H9 (cell line): ENCODE data around the gene SMU1. TPM values are rescaled to one million over a fixed set of nuclear protein-coding genes. Genes with fewer than 3 reads are reported as not detected.

Source experiments
- DNase-seq: peaks from one replicate; pipeline ENCODE4 v3.0.0-alpha.2; 2017
- H2AFZ ChIP-seq: one replicate; pipeline ENCODE4 v1.6.1; 2013; ENCODE audit warnings: mild to moderate bottlenecking, low read length, control low read depth, moderate library complexity
- H2AK5ac ChIP-seq: 2 replicates; pipeline ENCODE4 v1.6.1; 2013; ENCODE audit warnings: low read length, control low read depth, mixed read lengths; ENCODE audit not compliant: insufficient read length
- H2BK120ac ChIP-seq: one replicate; pipeline ENCODE4 v1.6.1; 2013; ENCODE audit warnings: low read depth, mild to moderate bottlenecking, low read length, control low read depth, inconsistent platforms; ENCODE audit not compliant: poor library complexity, severe bottlenecking
- H2BK12ac ChIP-seq: 2 replicates; pipeline ENCODE4 v1.6.1; 2013; ENCODE audit warnings: low read length, control low read depth, mixed read lengths, low read depth; ENCODE audit not compliant: insufficient read length
- H2BK15ac ChIP-seq: 2 replicates; pipeline ENCODE4 v1.6.1; 2013; ENCODE audit warnings: low read depth, low read length, control low read depth
- H2BK20ac ChIP-seq: one replicate; pipeline ENCODE4 v1.6.1; 2013; ENCODE audit warnings: low read depth, mild to moderate bottlenecking, low read length, control low read depth, inconsistent platforms; ENCODE audit not compliant: poor library complexity, severe bottlenecking
- H2BK5ac ChIP-seq: 2 replicates; pipeline ENCODE4 v1.6.1; 2013; ENCODE audit warnings: low read length, control low read depth, mixed read lengths; ENCODE audit not compliant: insufficient read length
- H3K14ac ChIP-seq: 2 replicates; pipeline ENCODE4 v1.6.1; 2013; ENCODE audit warnings: low read length, control low read depth; ENCODE audit not compliant: insufficient read depth
- H3K18ac ChIP-seq: 2 replicates; pipeline ENCODE4 v1.6.1; 2013; ENCODE audit warnings: low read depth, mild to moderate bottlenecking, mixed read lengths, low read length, control low read depth; ENCODE audit not compliant: insufficient read length
- H3K23ac ChIP-seq: 2 replicates; pipeline ENCODE4 v1.6.1; 2013; ENCODE audit warnings: low read length, control low read depth, mixed read lengths, low read depth; ENCODE audit not compliant: insufficient read length
- H3K23me2 ChIP-seq: 2 replicates; pipeline ENCODE4 v1.6.1; 2013; ENCODE audit warnings: low read depth, mild to moderate bottlenecking, mixed read lengths, low read length, control low read depth; ENCODE audit not compliant: insufficient read length, poor library complexity, severe bottlenecking
- H3K27ac ChIP-seq: 2 replicates; pipeline ENCODE4 v1.5.1; 2013; ENCODE audit warnings: low read length, control low read depth, mixed read lengths, low read depth; ENCODE audit not compliant: insufficient read length
- H3K27me3 ChIP-seq: 2 replicates; pipeline ENCODE4 v1.6.1; 2013; ENCODE audit warnings: low read length, control low read depth, inconsistent platforms; ENCODE audit not compliant: insufficient read depth
- H3K4ac ChIP-seq: 2 replicates; pipeline ENCODE4 v1.6.1; 2013; ENCODE audit warnings: low read depth, mild to moderate bottlenecking, control low read depth, inconsistent platforms, low read length, moderate library complexity
- H3K4me1 ChIP-seq: 2 replicates; pipeline ENCODE4 v1.6.1; 2013; ENCODE audit warnings: low read length, control low read depth, inconsistent platforms; ENCODE audit not compliant: insufficient read depth
- H3K4me2 ChIP-seq: 2 replicates; pipeline ENCODE4 v1.6.1; 2013; ENCODE audit warnings: low read length, control low read depth, mixed read lengths; ENCODE audit not compliant: insufficient read length, insufficient read depth
- H3K56ac ChIP-seq: 2 replicates; pipeline ENCODE4 v1.6.1; 2013; ENCODE audit warnings: low read depth, mild to moderate bottlenecking, mixed read lengths, low read length, control low read depth; ENCODE audit not compliant: insufficient read length
- H3K79me1 ChIP-seq: 2 replicates; pipeline ENCODE4 v1.6.1; 2013; ENCODE audit warnings: low read depth, mild to moderate bottlenecking, moderate library complexity, low read length, control low read depth, inconsistent platforms; ENCODE audit not compliant: insufficient read depth, poor library complexity, severe bottlenecking
- H3K79me2 ChIP-seq: 2 replicates; pipeline ENCODE4 v1.6.1; 2013; ENCODE audit warnings: low read length, control low read depth, inconsistent platforms; ENCODE audit not compliant: insufficient read depth
- H3K9ac ChIP-seq: 2 replicates; pipeline ENCODE4 v1.6.1; 2013; ENCODE audit warnings: low read length, control low read depth, mixed read lengths; ENCODE audit not compliant: insufficient read length; ENCODE audit errors: extremely low read depth
- H3K9me3 ChIP-seq: one replicate; pipeline ENCODE4 v1.6.1; 2013; ENCODE audit warnings: low read depth, low read length, inconsistent platforms; ENCODE audit not compliant: control insufficient read depth
- H3T11ph ChIP-seq: one replicate; pipeline ENCODE4 v1.6.1; 2013; ENCODE audit warnings: mild to moderate bottlenecking, low read length, control low read depth, inconsistent platforms
- H4K20me1 ChIP-seq: one replicate; pipeline ENCODE4 v1.6.1; 2013; ENCODE audit not compliant: control insufficient read depth, insufficient read length, insufficient read depth
- H4K5ac ChIP-seq: 2 replicates; pipeline ENCODE4 v1.6.1; 2013; ENCODE audit warnings: low read depth, mild to moderate bottlenecking, mixed read lengths, low read length, control low read depth; ENCODE audit not compliant: insufficient read length
- H4K8ac ChIP-seq: replicated peaks from 2 replicates; pipeline ENCODE4 v1.6.1; 2013; ENCODE audit warnings: low read length, control low read depth, mixed read lengths, low read depth; ENCODE audit not compliant: insufficient read length
- H4K91ac ChIP-seq: 2 replicates; pipeline ENCODE4 v1.6.1; 2013; ENCODE audit warnings: low read depth, mild to moderate bottlenecking, moderate library complexity, mixed read lengths, low read length, control low read depth; ENCODE audit not compliant: insufficient read length
- H3K27ac Mint-ChIP-seq, 3 experiments: 2 replicates in 2 of 3; 3 replicates in 1 of 3; pipeline ENCODE4 v1.8.0; 2020 to 2021; ENCODE audit warnings: mixed read lengths in 3 of 3, mild to moderate bottlenecking in 1 of 3, moderate library complexity in 1 of 3
- H3K27me3 Mint-ChIP-seq: 2 replicates; pipeline ENCODE4 v1.8.0; 2021; ENCODE audit warnings: low read depth, mild to moderate bottlenecking, moderate library complexity, mixed read lengths
- H3K36me3 Mint-ChIP-seq, 3 experiments: 2 replicates in 2 of 3; 3 replicates in 1 of 3; pipeline ENCODE4 v1.8.0; 2020 to 2021; ENCODE audit warnings: low read depth in 3 of 3, mixed read lengths in 3 of 3; ENCODE audit not compliant: insufficient read depth in 1 of 3
- H3K4me1 Mint-ChIP-seq, 2 experiments: 2 replicates each; pipeline ENCODE4 v1.8.0; 2020; ENCODE audit warnings: mixed read lengths in 2 of 2
- H3K4me3 Mint-ChIP-seq, 2 experiments: 2 replicates in 1 of 2; 3 replicates in 1 of 2; pipeline ENCODE4 v1.8.0; 2020 to 2021; ENCODE audit warnings: mild to moderate bottlenecking in 2 of 2, mixed read lengths in 2 of 2, moderate library complexity in 1 of 2
- H3K9me3 Mint-ChIP-seq, 2 experiments: 2 replicates in 1 of 2; 3 replicates in 1 of 2; pipeline ENCODE4 v1.8.0; 2020; ENCODE audit warnings: mild to moderate bottlenecking in 2 of 2, mixed read lengths in 2 of 2, moderate library complexity in 1 of 2
- CTCF ChIP-seq: fragments of 200-600 bp; sonication (generic); conservative IDR thresholded peaks from 3 replicates; pipeline ENCODE4 v1.8.0; 2021; ENCODE audit warnings: antibody characterized with exemption, mild to moderate bottlenecking
- WGBS: extraction: QIAGEN DNeasy Blood & Tissue Kit; methylation state at CpG from one replicate; pipeline ENCODE4 v1.1.7; 2013; ENCODE audit warnings: missing lambda C conversion rate, low lambda C conversion rate, mixed read lengths; ENCODE audit not compliant: insufficient read length; ENCODE audit errors: extremely low coverage; 5-methylcytosine and 5-hydroxymethylcytosine counted together
- total RNA-seq: library from RNA; stranded (reverse); gene quantifications from 2 replicates; pipeline ENCODE4 v1.2.1, GENCODE V29; 2021

The SMU1 gene
- total RNA-seq, 1 experiment from 2014 or later = 26.9 TPM

- Histone ChIP-seq H3K79me2 (peaks cover 2% of the 10 kb centered on the region; the same call in 1 of the 2 replicates), H3K4me1 (no peaks in the 10 kb centered on the region), H2BK15ac (no peak overlapping the region), H3K56ac (no peak overlapping the region), H3K4ac (no peak overlapping the region), H3K4me2 (no peak overlapping the region), H3K79me1 (peaks cover 2% of the 10 kb centered on the region), H2BK5ac (no peak overlapping the region), H3K23ac (no peak overlapping the region), H4K91ac (no peak overlapping the region), H4K8ac (no peak overlapping the region), H2BK20ac (no peak overlapping the region), H3T11ph (no peak overlapping the region), H3K9me3 (no peaks in the 10 kb centered on the region), H3K14ac (no peak overlapping the region), H3K27me3 (no peaks in the 10 kb centered on the region), H3K27ac (no peak overlapping the region), H4K20me1 (no peaks in the 10 kb centered on the region), H2AK5ac (no peak overlapping the region), H2BK12ac (no peak overlapping the region), H3K9ac (no peak overlapping the region), H3K23me2 (no peaks in the 10 kb centered on the region), H3K18ac (no peak overlapping the region), H4K5ac (no peak overlapping the region), H2AFZ (no peak overlapping the region), H2BK120ac (no peak overlapping the region)
- Mint-ChIP-seq H3K9me3 (no peaks in the 10 kb centered on the region), H3K36me3 (peaks cover 26 to 53% (median 37%) of the 10 kb centered on the region in 3 experiments; a peak in 6 of 7 replicates), H3K4me1 (no peaks in the 10 kb centered on the region), H3K27ac (peak overlapping the region in 1 of 3 experiments; percentile 19; a peak in 1 of 7 replicates), H3K27me3 (no peaks in the 10 kb centered on the region), H3K4me3 (no peak overlapping the region)
- DNase-seq = no peak
- no peak for TF ChIP-seq CTCF
- WGBS = no CpG with 5 or more reads among the region's 6 CpGs
Observed at GRCh38 chr9:32991897-32992594, 84.4 kb downstream of the SMU1 start.

Other genes with a start within 250 kb of the SMU1 start
- 41.6 and 46.2 TPM in 2 replicates for gene APTX, start 75.0 kb downstream of the SMU1 start, total RNA-seq
- 217 and 218 TPM in 2 replicates for gene DNAJA1, start 51.4 kb downstream of the SMU1 start, total RNA-seq
- 15.3 and 16.1 TPM in 2 replicates for gene B4GALT1, start 90.7 kb upstream of the SMU1 start, total RNA-seq
- gene SPINK4, start 163.5 kb upstream of the SMU1 start, total RNA-seq = not detected in 2 replicates
- 58.8 and 66.4 TPM in 2 replicates for gene BAG1, start 188.0 kb upstream of the SMU1 start, total RNA-seq
- gene CHMP5, start 188.4 kb upstream of the SMU1 start, total RNA-seq = 47.6 and 51.9 TPM in 2 replicates
- 35.1 and 36.3 TPM in 2 replicates for gene NFX1, start 213.8 kb upstream of the SMU1 start, total RNA-seq